ENCODE results near the gene MDGA2.

MDGA2 gene

GRCh38 chr14:47536341-47536740 is 139.1 kb downstream of the MDGA2 start:
- TF ChIP-seq, protein P1, sequence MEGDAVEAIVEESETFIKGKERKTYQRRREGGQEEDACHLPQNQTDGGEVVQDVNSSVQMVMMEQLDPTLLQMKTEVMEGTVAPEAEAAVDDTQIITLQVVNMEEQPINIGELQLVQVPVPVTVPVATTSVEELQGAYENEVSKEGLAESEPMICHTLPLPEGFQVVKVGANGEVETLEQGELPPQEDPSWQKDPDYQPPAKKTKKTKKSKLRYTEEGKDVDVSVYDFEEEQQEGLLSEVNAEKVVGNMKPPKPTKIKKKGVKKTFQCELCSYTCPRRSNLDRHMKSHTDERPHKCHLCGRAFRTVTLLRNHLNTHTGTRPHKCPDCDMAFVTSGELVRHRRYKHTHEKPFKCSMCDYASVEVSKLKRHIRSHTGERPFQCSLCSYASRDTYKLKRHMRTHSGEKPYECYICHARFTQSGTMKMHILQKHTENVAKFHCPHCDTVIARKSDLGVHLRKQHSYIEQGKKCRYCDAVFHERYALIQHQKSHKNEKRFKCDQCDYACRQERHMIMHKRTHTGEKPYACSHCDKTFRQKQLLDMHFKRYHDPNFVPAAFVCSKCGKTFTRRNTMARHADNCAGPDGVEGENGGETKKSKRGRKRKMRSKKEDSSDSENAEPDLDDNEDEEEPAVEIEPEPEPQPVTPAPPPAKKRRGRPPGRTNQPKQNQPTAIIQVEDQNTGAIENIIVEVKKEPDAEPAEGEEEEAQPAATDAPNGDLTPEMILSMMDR (IDR thresholded peaks at IDR 0.05), result no peak
- TF ChIP-seq ZFX (IDR thresholded peaks at IDR 0.05; ENCODE audit: borderline replicate concordance), result no peak
- no peak overlapping the region for H3K27ac ChIP-seq

GRCh38 chr14:47526591-47527244 is 148.7 kb downstream of the MDGA2 start:
- no peak for TF ChIP-seq ZFX (IDR thresholded peaks at IDR 0.05; ENCODE audit: borderline replicate concordance)
- TF ChIP-seq, protein P1 (IDR thresholded peaks at IDR 0.05), result no peak
- H3K27ac ChIP-seq, result no peak overlapping the region

GRCh38 chr14:47524524-47524923 is 150.9 kb downstream of the MDGA2 start:
- no peak for TF ChIP-seq ZFX (IDR thresholded peaks at IDR 0.05; ENCODE audit: borderline replicate concordance)
- TF ChIP-seq, protein P1 (IDR thresholded peaks at IDR 0.05), result no peak
- no peak overlapping the region for H3K27ac ChIP-seq

GRCh38 chr14:47520382-47520781 is 155.0 kb downstream of the MDGA2 start:
- no peak overlapping the region for H3K27ac ChIP-seq
- no peak for TF ChIP-seq ZFX (IDR thresholded peaks at IDR 0.05; ENCODE audit: borderline replicate concordance)
- TF ChIP-seq, protein P1 (IDR thresholded peaks at IDR 0.05), result no peak

DNA sequence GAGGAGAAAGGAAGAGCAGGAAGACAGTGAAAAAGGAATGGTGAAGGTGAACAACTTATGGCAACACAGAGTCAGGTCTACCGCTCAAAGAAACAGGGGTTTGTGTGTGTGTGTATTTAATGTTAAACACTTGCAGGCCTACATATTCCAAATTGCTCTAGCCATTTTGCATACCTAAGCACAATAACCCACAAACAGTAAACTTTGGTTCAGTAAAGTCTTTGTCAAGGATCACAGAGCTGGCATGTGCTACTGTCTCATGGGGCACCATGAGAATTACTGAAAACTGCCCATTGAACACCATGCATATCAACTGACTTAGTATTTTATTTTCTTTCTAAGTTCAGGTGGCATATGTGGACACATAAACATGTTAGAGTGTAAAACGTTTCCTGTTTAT is 163.6 kb downstream of the MDGA2 start:
- H3K27ac ChIP-seq, result no peak overlapping the region
- TF ChIP-seq, protein P1 (IDR thresholded peaks at IDR 0.05), result no peak
- TF ChIP-seq ZFX (IDR thresholded peaks at IDR 0.05; ENCODE audit: borderline replicate concordance), result no peak

DNA sequence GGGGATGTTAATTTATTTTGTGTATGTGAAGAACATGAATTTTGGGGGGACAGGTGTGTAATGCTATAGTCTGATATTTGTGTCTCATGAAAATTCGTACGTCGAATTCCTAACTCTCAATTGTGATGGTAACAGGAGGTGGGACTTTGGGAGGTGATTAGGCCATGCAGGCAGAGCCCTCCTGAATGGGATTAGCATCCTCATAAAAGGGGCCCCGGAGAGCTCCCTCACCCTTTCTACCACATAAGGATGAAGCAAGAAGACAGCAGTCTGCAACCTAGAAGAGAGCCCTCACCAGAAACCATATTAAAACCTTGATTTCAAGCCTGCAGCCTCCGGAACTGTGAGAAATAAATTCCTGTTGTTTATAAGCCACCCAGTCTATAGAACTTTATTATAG is 165.4 kb downstream of the MDGA2 start:
- no peak overlapping the region for H3K27ac ChIP-seq
- TF ChIP-seq, protein P1 (IDR thresholded peaks at IDR 0.05), result no peak
- no peak for TF ChIP-seq ZFX (IDR thresholded peaks at IDR 0.05; ENCODE audit: borderline replicate concordance)

DNA sequence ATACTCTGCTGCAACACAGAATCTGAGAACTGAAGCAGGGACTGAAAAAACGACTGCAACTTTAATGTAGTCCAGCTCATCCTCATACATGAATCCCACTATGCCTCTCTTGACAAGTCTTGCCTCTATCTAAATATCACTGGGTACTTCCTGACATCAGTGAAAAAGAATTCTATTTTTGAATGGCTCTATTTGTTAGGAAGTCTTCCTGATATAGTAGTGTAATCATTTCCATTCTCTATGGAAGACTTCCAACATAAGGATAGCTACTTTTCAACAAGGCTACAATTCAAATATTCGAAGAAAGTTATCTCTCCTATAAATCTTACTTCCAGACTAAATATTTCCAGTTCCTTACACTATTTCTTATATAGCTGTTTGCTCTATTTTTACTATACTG is 167.5 kb downstream of the MDGA2 start:
- no peak overlapping the region for H3K27ac ChIP-seq
- TF ChIP-seq, protein P1 (IDR thresholded peaks at IDR 0.05), result no peak
- TF ChIP-seq ZFX (IDR thresholded peaks at IDR 0.05; ENCODE audit: borderline replicate concordance), result no peak
